Measurements from ENCODE around the gene RIMKLB. TPM values are rescaled to one million over a fixed set of nuclear protein-coding genes. Genes with fewer than 3 reads are reported as not detected.
A peak's percentile ranks its signal among the peaks of the same experiment; 100 is the strongest.

The RIMKLB gene
- total and polyA plus RNA-seq, 2 of the 4 experiments (the other 2 are of a cell fraction): 12.5 to 18.8 TPM

DNA sequence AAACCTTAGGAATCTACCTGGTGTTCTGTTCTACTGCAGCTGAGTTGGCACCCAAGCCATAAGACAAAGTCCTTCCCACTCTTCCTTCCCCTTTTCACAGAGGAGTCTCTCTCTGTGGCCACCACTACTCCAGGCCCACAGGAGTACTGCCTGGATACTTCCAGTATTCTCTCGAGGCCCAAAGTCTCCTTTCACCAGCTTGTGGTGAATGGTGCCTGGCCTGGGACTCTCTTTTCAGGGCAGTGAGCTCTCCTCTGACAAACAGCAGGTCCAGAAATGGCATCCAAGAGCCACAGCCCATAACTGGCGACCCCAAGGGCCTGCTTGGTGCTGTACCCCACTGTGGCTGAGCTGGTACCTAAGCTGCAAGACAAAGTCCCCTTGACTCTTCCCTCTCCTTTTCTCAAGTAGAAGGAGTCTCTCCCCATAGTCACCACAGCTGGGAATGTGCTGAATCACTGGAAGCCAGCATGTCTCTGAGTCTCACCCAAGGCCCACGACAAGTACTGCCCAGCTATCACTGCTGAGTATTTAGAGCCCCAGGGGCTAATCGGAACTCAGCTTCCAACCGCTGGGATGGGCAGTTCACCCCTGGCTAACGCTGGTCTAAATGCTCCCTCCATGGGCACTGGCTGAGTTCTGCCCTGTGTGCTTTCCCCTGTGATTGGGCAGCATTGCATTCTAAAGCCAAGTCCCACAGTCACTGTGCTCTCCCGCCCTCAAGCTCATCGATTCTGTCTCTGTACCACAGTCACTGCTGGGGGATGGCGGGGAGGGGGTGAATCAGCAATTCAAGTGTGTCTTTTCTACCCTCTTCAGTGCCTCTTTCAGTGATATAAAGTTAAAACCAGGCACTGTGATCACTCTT lies 130.7 kb downstream of the RIMKLB start (continued):
- no peak for TF ChIP-seq CEBPB (IDR thresholded peaks at IDR 0.05; ENCODE audit: low read depth, low read length)

- Histone ChIP-seq H2AK5ac (ENCODE audit: low read depth, low read length) (no peak overlapping the region), H3K14ac (replicated peaks; ENCODE audit: low read depth, low read length) (no peak overlapping the region), H3K23ac (ENCODE audit: low read depth, low read length) (no peak overlapping the region), H3K79me1 (ENCODE audit: low read depth in 1 of 2, low read length in 2 of 2) (no peaks in the 10 kb centered on the region), H2AFZ (replicated peaks; ENCODE audit: low read length, poor library complexity) (no peak overlapping the region), H3K27me3 (ENCODE audit: control insufficient read depth, insufficient read depth, low read length) (no peaks in the 10 kb centered on the region), H3K9me3 (ENCODE audit: control insufficient read depth, insufficient read depth, low read length) (no peaks in the 10 kb centered on the region), H4K20me1 (ENCODE audit: insufficient read depth, low read length) (no peaks in the 10 kb centered on the region), H4K8ac (ENCODE audit: low read depth in 2 of 2, low read length in 2 of 2) (no peak overlapping the region), H2AK9ac (replicated peaks; ENCODE audit: low read depth, low read length, poor library complexity) (no peak overlapping the region), H2BK5ac (ENCODE audit: low read depth, low read length, poor library complexity, severe bottlenecking) (no peak overlapping the region), H3K4me2 (ENCODE audit: low read depth, low read length) (no peak overlapping the region), H2BK20ac (ENCODE audit: low read depth, low read length) (no peak overlapping the region), H4K91ac (ENCODE audit: insufficient read depth, low read depth, low read length) (no peak overlapping the region), H3K56ac (ENCODE audit: extremely low read depth, insufficient read depth, low read length) (no peak overlapping the region), H2BK120ac (ENCODE audit: low read depth, low read length) (no peak overlapping the region), H3K9me1 (ENCODE audit: insufficient read depth, low read length) (no peaks in the 10 kb centered on the region), H2BK15ac (ENCODE audit: low read depth, low read length) (no peak overlapping the region), H3K4me3 (ENCODE audit: insufficient read depth, low read depth, low read length) (no peak overlapping the region), H3K9ac (ENCODE audit: low read depth, low read length) (no peak overlapping the region), H3K18ac (ENCODE audit: low read depth, low read length) (no peak overlapping the region), H3K4me1 (ENCODE audit: control insufficient read depth, insufficient read depth, low read length) (no peaks in the 10 kb centered on the region), H4K5ac (ENCODE audit: low read depth, low read length) (no peak overlapping the region), H3K4ac (ENCODE audit: low read depth, low read length) (no peak overlapping the region), H3K27ac (ENCODE audit: insufficient read depth, low read length) (no peak overlapping the region), H3K36me3 (ENCODE audit: control insufficient read depth, insufficient read depth, low read length) (no peaks in the 10 kb centered on the region)
- ChIA-PET CTCF (no interaction called here), POLR2A (ENCODE audit: unreplicated experiment) (no interaction called here)
- TF ChIP-seq MAFK (IDR thresholded peaks at IDR 0.05; ENCODE audit: low read depth, low read length) (peak; percentile 97), RAD21 (IDR thresholded peaks at IDR 0.05; ENCODE audit: low read length) (no peak)
- dilution Hi-C loops (cut with HindIII; ENCODE audit: low sequenced_read_pairs, unreplicated experiment): no loop called here
- WGBS, 2 experiments (ENCODE audit: extremely low coverage in 2 of 2, insufficient read length in 1 of 2): no CpG with 5 or more reads among the region's 5 CpGs
- DNase-seq (no peak), ATAC-seq (ENCODE audit: low read depth) (no peak)
- intact Hi-C loops (cut with micrococcal nuclease): loop anchor here (10.0 kb wide), 1 partner anchor 76 kb away; no protein-coding TSS in a partner anchor
- no TSS peak for BruUV-seq (replicated peaks)
- in situ Hi-C loops (cut with MboI; ENCODE audit: low sequenced_read_pairs): no loop called here
Observed at GRCh38 chr12:8829125-8829518, 131.3 kb downstream of the RIMKLB start.
